Neural progenitor cell (in vitro differentiated cells): ENCODE measurements around the gene FAM229A.

ENCODE experiments used
- CTCF ChIP-seq: fragments of 200-600 bp; sonication (generic); IDR thresholded peaks from 2 replicates; pipeline ENCODE4 v1.5.1; 2017; ENCODE audit warnings: antibody characterized with exemption, mild to moderate bottlenecking
- EZH2 ChIP-seq: fragments of 200-600 bp; sonication (generic); IDR thresholded peaks from 2 replicates; pipeline ENCODE4 v1.6.1; 2017; ENCODE audit warnings: antibody characterized with exemption, mild to moderate bottlenecking, moderate library complexity
- EZH2phosphoT487 ChIP-seq: fragments of 200-600 bp; sonication (generic); IDR thresholded peaks from 2 replicates; pipeline ENCODE4 v1.6.1; 2017; ENCODE audit warnings: antibody characterized with exemption

- TF ChIP-seq EZH2 (no peak), CTCF (no peak), EZH2phosphoT487 (no peak)
These were observed 17.8 kb upstream of the FAM229A start for GRCh38 chr1:32380057-32380456.
